H9 (cell line): ENCODE results near the gene FADD. TPM values are rescaled to one million over a fixed set of nuclear protein-coding genes. Genes with fewer than 3 reads are reported as not detected.

Source experiments
- DNase-seq: peaks from one replicate; pipeline ENCODE4 v3.0.0-alpha.2; 2017
- H2AFZ ChIP-seq: one replicate; pipeline ENCODE4 v1.6.1; 2013; ENCODE audit warnings: mild to moderate bottlenecking, low read length, control low read depth, moderate library complexity
- H2AK5ac ChIP-seq: 2 replicates; pipeline ENCODE4 v1.6.1; 2013; ENCODE audit warnings: low read length, control low read depth, mixed read lengths; ENCODE audit not compliant: insufficient read length
- H2BK120ac ChIP-seq: one replicate; pipeline ENCODE4 v1.6.1; 2013; ENCODE audit warnings: low read depth, mild to moderate bottlenecking, low read length, control low read depth, inconsistent platforms; ENCODE audit not compliant: poor library complexity, severe bottlenecking
- H2BK12ac ChIP-seq: 2 replicates; pipeline ENCODE4 v1.6.1; 2013; ENCODE audit warnings: low read length, control low read depth, mixed read lengths, low read depth; ENCODE audit not compliant: insufficient read length
- H2BK15ac ChIP-seq: 2 replicates; pipeline ENCODE4 v1.6.1; 2013; ENCODE audit warnings: low read depth, low read length, control low read depth
- H2BK20ac ChIP-seq: one replicate; pipeline ENCODE4 v1.6.1; 2013; ENCODE audit warnings: low read depth, mild to moderate bottlenecking, low read length, control low read depth, inconsistent platforms; ENCODE audit not compliant: poor library complexity, severe bottlenecking
- H2BK5ac ChIP-seq: 2 replicates; pipeline ENCODE4 v1.6.1; 2013; ENCODE audit warnings: low read length, control low read depth, mixed read lengths; ENCODE audit not compliant: insufficient read length
- H3K14ac ChIP-seq: 2 replicates; pipeline ENCODE4 v1.6.1; 2013; ENCODE audit warnings: low read length, control low read depth; ENCODE audit not compliant: insufficient read depth
- H3K18ac ChIP-seq: 2 replicates; pipeline ENCODE4 v1.6.1; 2013; ENCODE audit warnings: low read depth, mild to moderate bottlenecking, mixed read lengths, low read length, control low read depth; ENCODE audit not compliant: insufficient read length
- H3K23ac ChIP-seq: 2 replicates; pipeline ENCODE4 v1.6.1; 2013; ENCODE audit warnings: low read length, control low read depth, mixed read lengths, low read depth; ENCODE audit not compliant: insufficient read length
- H3K23me2 ChIP-seq: 2 replicates; pipeline ENCODE4 v1.6.1; 2013; ENCODE audit warnings: low read depth, mild to moderate bottlenecking, mixed read lengths, low read length, control low read depth; ENCODE audit not compliant: insufficient read length, poor library complexity, severe bottlenecking
- H3K27ac ChIP-seq: 2 replicates; pipeline ENCODE4 v1.5.1; 2013; ENCODE audit warnings: low read length, control low read depth, mixed read lengths, low read depth; ENCODE audit not compliant: insufficient read length
- H3K27me3 ChIP-seq: 2 replicates; pipeline ENCODE4 v1.6.1; 2013; ENCODE audit warnings: low read length, control low read depth, inconsistent platforms; ENCODE audit not compliant: insufficient read depth
- H3K4ac ChIP-seq: 2 replicates; pipeline ENCODE4 v1.6.1; 2013; ENCODE audit warnings: low read depth, mild to moderate bottlenecking, control low read depth, inconsistent platforms, low read length, moderate library complexity
- H3K4me1 ChIP-seq: 2 replicates; pipeline ENCODE4 v1.6.1; 2013; ENCODE audit warnings: low read length, control low read depth, inconsistent platforms; ENCODE audit not compliant: insufficient read depth
- H3K4me2 ChIP-seq: 2 replicates; pipeline ENCODE4 v1.6.1; 2013; ENCODE audit warnings: low read length, control low read depth, mixed read lengths; ENCODE audit not compliant: insufficient read length, insufficient read depth
- H3K56ac ChIP-seq: 2 replicates; pipeline ENCODE4 v1.6.1; 2013; ENCODE audit warnings: low read depth, mild to moderate bottlenecking, mixed read lengths, low read length, control low read depth; ENCODE audit not compliant: insufficient read length
- H3K79me1 ChIP-seq: 2 replicates; pipeline ENCODE4 v1.6.1; 2013; ENCODE audit warnings: low read depth, mild to moderate bottlenecking, moderate library complexity, low read length, control low read depth, inconsistent platforms; ENCODE audit not compliant: insufficient read depth, poor library complexity, severe bottlenecking
- H3K79me2 ChIP-seq: 2 replicates; pipeline ENCODE4 v1.6.1; 2013; ENCODE audit warnings: low read length, control low read depth, inconsistent platforms; ENCODE audit not compliant: insufficient read depth
- H3K9ac ChIP-seq: 2 replicates; pipeline ENCODE4 v1.6.1; 2013; ENCODE audit warnings: low read length, control low read depth, mixed read lengths; ENCODE audit not compliant: insufficient read length; ENCODE audit errors: extremely low read depth
- H3K9me3 ChIP-seq: one replicate; pipeline ENCODE4 v1.6.1; 2013; ENCODE audit warnings: low read depth, low read length, inconsistent platforms; ENCODE audit not compliant: control insufficient read depth
- H3T11ph ChIP-seq: one replicate; pipeline ENCODE4 v1.6.1; 2013; ENCODE audit warnings: mild to moderate bottlenecking, low read length, control low read depth, inconsistent platforms
- H4K20me1 ChIP-seq: one replicate; pipeline ENCODE4 v1.6.1; 2013; ENCODE audit not compliant: control insufficient read depth, insufficient read length, insufficient read depth
- H4K5ac ChIP-seq: 2 replicates; pipeline ENCODE4 v1.6.1; 2013; ENCODE audit warnings: low read depth, mild to moderate bottlenecking, mixed read lengths, low read length, control low read depth; ENCODE audit not compliant: insufficient read length
- H4K8ac ChIP-seq: replicated peaks from 2 replicates; pipeline ENCODE4 v1.6.1; 2013; ENCODE audit warnings: low read length, control low read depth, mixed read lengths, low read depth; ENCODE audit not compliant: insufficient read length
- H4K91ac ChIP-seq: 2 replicates; pipeline ENCODE4 v1.6.1; 2013; ENCODE audit warnings: low read depth, mild to moderate bottlenecking, moderate library complexity, mixed read lengths, low read length, control low read depth; ENCODE audit not compliant: insufficient read length
- H3K27ac Mint-ChIP-seq, 3 experiments: 2 replicates in 2 of 3; 3 replicates in 1 of 3; pipeline ENCODE4 v1.8.0; 2020 to 2021; ENCODE audit warnings: mixed read lengths in 3 of 3, mild to moderate bottlenecking in 1 of 3, moderate library complexity in 1 of 3
- H3K27me3 Mint-ChIP-seq: 2 replicates; pipeline ENCODE4 v1.8.0; 2021; ENCODE audit warnings: low read depth, mild to moderate bottlenecking, moderate library complexity, mixed read lengths
- H3K36me3 Mint-ChIP-seq, 3 experiments: 2 replicates in 2 of 3; 3 replicates in 1 of 3; pipeline ENCODE4 v1.8.0; 2020 to 2021; ENCODE audit warnings: low read depth in 3 of 3, mixed read lengths in 3 of 3; ENCODE audit not compliant: insufficient read depth in 1 of 3
- H3K4me1 Mint-ChIP-seq, 2 experiments: 2 replicates each; pipeline ENCODE4 v1.8.0; 2020; ENCODE audit warnings: mixed read lengths in 2 of 2
- H3K4me3 Mint-ChIP-seq, 2 experiments: 2 replicates in 1 of 2; 3 replicates in 1 of 2; pipeline ENCODE4 v1.8.0; 2020 to 2021; ENCODE audit warnings: mild to moderate bottlenecking in 2 of 2, mixed read lengths in 2 of 2, moderate library complexity in 1 of 2
- H3K9me3 Mint-ChIP-seq, 2 experiments: 2 replicates in 1 of 2; 3 replicates in 1 of 2; pipeline ENCODE4 v1.8.0; 2020; ENCODE audit warnings: mild to moderate bottlenecking in 2 of 2, mixed read lengths in 2 of 2, moderate library complexity in 1 of 2
- CTCF ChIP-seq: fragments of 200-600 bp; sonication (generic); conservative IDR thresholded peaks from 3 replicates; pipeline ENCODE4 v1.8.0; 2021; ENCODE audit warnings: antibody characterized with exemption, mild to moderate bottlenecking
- WGBS: extraction: QIAGEN DNeasy Blood & Tissue Kit; methylation state at CpG from one replicate; pipeline ENCODE4 v1.1.7; 2013; ENCODE audit warnings: missing lambda C conversion rate, low lambda C conversion rate, mixed read lengths; ENCODE audit not compliant: insufficient read length; ENCODE audit errors: extremely low coverage; 5-methylcytosine and 5-hydroxymethylcytosine counted together
- total RNA-seq: library from RNA; stranded (reverse); gene quantifications from 2 replicates; pipeline ENCODE4 v1.2.1, GENCODE V29; 2021

The FADD gene
- total RNA-seq, 1 experiment from 2014 or later, result 51.1 TPM

- Histone ChIP-seq H2BK15ac (no peak overlapping the region), H3T11ph (no peak overlapping the region), H3K4me2 (no peak overlapping the region), H3K14ac (no peak overlapping the region), H2AK5ac (no peak overlapping the region), H4K20me1 (no peaks in the 10 kb centered on the region), H3K18ac (no peak overlapping the region), H2BK20ac (no peak overlapping the region), H3K9ac (no peak overlapping the region), H4K5ac (no peak overlapping the region), H3K27me3 (no peaks in the 10 kb centered on the region), H3K79me2 (no peaks in the 10 kb centered on the region), H2BK120ac (no peak overlapping the region), H3K23ac (no peak overlapping the region), H4K8ac (no peak overlapping the region), H3K56ac (no peak overlapping the region), H2BK5ac (no peak overlapping the region), H3K27ac (no peak overlapping the region), H3K23me2 (no peaks in the 10 kb centered on the region), H3K4me1 (no peaks in the 10 kb centered on the region), H4K91ac (no peak overlapping the region), H2BK12ac (no peak overlapping the region), H3K4ac (no peak overlapping the region), H2AFZ (no peak overlapping the region), H3K79me1 (no peaks in the 10 kb centered on the region), H3K9me3 (no peaks in the 10 kb centered on the region)
- WGBS, result no CpG with 5 or more reads among the region's 1 CpG
- no peak for TF ChIP-seq CTCF
- Mint-ChIP-seq H3K9me3 (no peaks in the 10 kb centered on the region), H3K4me1 (peaks cover 0 to 2% of the 10 kb centered on the region in 2 experiments; a peak in 1 of 4 replicates), H3K4me3 (no peak overlapping the region), H3K27me3 (peaks cover 8% of the 10 kb centered on the region; the same call in 1 of the 2 replicates), H3K36me3 (peaks cover 0 to 3% (median 0%) of the 10 kb centered on the region in 3 experiments; a peak in 2 of 7 replicates), H3K27ac (no peak overlapping the region)
- no peak for DNase-seq
Observed at GRCh38 chr11:70183032-70183431, 20.1 kb upstream of the FADD start.
